Tibial nerve (tissue), 4 donors: ENCODE data around the gene AZIN2.

ENCODE experiments used
- EP300 ChIP-seq, 2 donors: sonication (generic); formaldehyde crosslinking; IDR thresholded peaks; one replicate each; pipeline ENCODE4 v1.6.1; 2017; ENCODE audit warnings: antibody characterized with exemption in 2 of 2, mild to moderate bottlenecking in 1 of 2
- POLR2A ChIP-seq, 2 donors: fragments of 450-650 bp; IDR thresholded peaks; one replicate each; pipeline ENCODE4 v1.6.1; 2017; ENCODE audit warnings: antibody characterized with exemption in 2 of 2, mild to moderate bottlenecking in 2 of 2, moderate library complexity in 2 of 2
- TF ChIP-seq, protein P1 (sequence below), 5 experiments: fragments of 200-600 bp in 3 of 5; fragments of 450-650 bp in 2 of 5; sonication (generic) in 3 of 5; IDR thresholded peaks; one replicate each; pipeline ENCODE4 v1.5.1; 2016 to 2019; ENCODE audit warnings: antibody characterized with exemption in 5 of 5, mild to moderate bottlenecking in 3 of 5, moderate library complexity in 2 of 5

DNA sequence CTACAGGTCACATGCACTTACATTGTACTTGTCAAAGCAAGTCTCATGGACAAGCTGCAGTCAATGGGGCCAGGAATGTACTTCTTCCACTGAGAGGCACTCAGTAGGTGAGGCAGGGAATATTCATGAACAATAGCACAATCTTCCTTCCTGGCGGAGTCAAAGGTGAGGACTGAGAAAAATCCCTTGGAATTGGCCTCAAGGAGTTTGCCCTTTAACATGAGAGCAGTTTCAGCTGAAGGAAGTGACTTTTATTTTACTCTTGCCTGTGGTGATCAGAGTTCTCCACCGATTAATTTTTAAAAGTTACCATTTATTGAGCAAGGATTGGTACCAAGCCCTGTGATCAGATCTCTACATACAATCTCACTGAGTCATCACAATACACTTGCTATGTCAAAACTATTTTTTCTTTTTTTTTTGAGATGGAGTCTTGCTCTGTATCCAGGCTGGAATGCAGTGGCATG is 33.1 kb upstream of the AZIN2 start:
- TF ChIP-seq EP300 (IDR thresholded peaks at IDR 0.05) (no peak), POLR2A (IDR thresholded peaks at IDR 0.05) (no peak)
- TF ChIP-seq, protein P1, sequence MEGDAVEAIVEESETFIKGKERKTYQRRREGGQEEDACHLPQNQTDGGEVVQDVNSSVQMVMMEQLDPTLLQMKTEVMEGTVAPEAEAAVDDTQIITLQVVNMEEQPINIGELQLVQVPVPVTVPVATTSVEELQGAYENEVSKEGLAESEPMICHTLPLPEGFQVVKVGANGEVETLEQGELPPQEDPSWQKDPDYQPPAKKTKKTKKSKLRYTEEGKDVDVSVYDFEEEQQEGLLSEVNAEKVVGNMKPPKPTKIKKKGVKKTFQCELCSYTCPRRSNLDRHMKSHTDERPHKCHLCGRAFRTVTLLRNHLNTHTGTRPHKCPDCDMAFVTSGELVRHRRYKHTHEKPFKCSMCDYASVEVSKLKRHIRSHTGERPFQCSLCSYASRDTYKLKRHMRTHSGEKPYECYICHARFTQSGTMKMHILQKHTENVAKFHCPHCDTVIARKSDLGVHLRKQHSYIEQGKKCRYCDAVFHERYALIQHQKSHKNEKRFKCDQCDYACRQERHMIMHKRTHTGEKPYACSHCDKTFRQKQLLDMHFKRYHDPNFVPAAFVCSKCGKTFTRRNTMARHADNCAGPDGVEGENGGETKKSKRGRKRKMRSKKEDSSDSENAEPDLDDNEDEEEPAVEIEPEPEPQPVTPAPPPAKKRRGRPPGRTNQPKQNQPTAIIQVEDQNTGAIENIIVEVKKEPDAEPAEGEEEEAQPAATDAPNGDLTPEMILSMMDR (IDR thresholded peaks at IDR 0.05) = no peak
